T-helper 1 cell treated with Interleukin-12 subunit alpha and Interleukin-12 subunit beta and Interleukin-4 antibody, amounts not matched to agents 30 ng/mL and 1 ng/mL, for 36 hours (primary cell): ENCODE measurements around the gene C22orf39. TPM values are rescaled to one million over a fixed set of nuclear protein-coding genes. Genes with fewer than 3 reads are reported as not detected.

Experiments used
- intact Hi-C: fragments of 100-400 bp; cut with micrococcal nuclease; formaldehyde crosslinking; loops from one replicate; pipeline ENCODE4 v1.15.1; 2024
- total RNA-seq: library from RNA; stranded (reverse); gene quantifications from 2 replicates; pipeline ENCODE4 v1.2.3, GENCODE V29; 2022

C22orf39 gene
- total RNA-seq, 1 donor from 2014 or later, result 33.0 TPM

GRCh38 chr22:19405133-19405532 is 42.4 kb downstream of the C22orf39 start:
- intact Hi-C loops, result loop anchor here (10.0 kb wide), 1 partner anchor 230 kb away; no protein-coding TSS in a partner anchor

GRCh38 chr22:19404676-19405075 is 42.8 kb downstream of the C22orf39 start:
- intact Hi-C loops, result loop anchor here (10.0 kb wide), 1 partner anchor 230 kb away; no protein-coding TSS in a partner anchor

- intact Hi-C loops, result loop anchor here (10.0 kb wide), 1 partner anchor 232 kb away; no protein-coding TSS in a partner anchor
These were observed 44.8 kb downstream of the C22orf39 start for GRCh38 chr22:19402642-19403191.

DNA sequence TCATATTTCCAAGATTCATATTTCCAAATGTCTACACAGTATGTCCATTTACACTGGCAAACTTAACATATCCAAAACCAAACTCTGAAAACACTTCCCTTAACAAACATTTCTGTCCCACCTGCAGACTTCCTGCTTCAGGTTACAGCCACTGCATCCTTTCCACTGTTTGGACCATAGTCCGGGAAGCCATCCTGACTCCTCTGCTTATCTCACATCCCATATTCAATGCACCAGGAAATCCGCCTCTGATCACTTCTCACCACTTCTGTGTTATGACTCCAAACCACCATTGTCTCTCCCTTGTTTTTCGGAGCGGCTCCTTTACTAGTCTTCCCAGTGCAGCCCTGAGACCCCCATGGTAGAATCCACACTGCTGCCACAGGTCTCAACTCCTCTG is 46.0 kb downstream of the C22orf39 start:
- intact Hi-C loops, result loop anchor here (10.0 kb wide), 1 partner anchor 233 kb away; no protein-coding TSS in a partner anchor

GRCh38 chr22:19400881-19401280 is 46.6 kb downstream of the C22orf39 start:
- intact Hi-C loops, result loop anchor here (10.0 kb wide), 1 partner anchor 234 kb away; no protein-coding TSS in a partner anchor

DNA sequence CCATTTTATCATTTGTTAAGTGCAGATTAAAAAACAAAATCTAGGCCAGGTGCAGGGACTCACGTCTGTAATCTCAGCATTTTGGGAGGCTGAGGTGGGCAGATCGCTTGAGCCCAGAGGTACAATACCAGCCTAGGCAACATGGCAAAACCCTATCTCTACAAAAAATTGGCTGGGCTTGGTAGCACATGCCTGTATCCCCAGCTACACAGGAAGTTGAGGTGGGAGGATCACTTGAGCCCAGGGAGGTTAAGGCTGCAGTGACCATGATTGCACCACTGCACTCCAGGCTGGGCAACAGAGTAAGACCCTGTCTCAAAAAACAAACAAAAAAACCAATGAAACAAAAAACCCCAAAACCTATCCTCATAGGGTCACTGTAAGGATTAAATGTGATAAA is 48.9 kb downstream of the C22orf39 start:
- intact Hi-C loops, result no loop called here

DNA sequence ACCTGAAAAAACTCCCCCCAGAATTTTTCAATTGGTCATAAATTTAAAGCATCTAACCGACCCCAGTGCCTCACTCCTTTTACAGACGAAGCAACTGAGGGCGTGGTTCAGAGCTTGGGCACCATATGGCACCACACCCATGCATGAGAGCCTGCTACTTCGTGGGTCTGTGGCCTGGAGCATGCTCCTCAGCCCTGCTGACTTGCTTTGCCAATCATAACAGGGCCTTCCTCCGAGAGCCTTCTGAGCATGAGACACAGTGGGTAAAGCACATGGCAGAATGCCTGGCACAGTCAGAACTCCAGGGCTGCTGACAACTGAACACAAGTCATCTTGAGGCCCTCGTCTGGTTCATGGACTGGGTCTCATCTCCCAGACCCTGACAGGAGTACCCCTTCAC is 49.3 kb downstream of the C22orf39 start:
- intact Hi-C loops, result no loop called here

- intact Hi-C loops, result no loop called here
These were observed 49.8 kb downstream of the C22orf39 start for GRCh38 chr22:19397734-19398104.

DNA sequence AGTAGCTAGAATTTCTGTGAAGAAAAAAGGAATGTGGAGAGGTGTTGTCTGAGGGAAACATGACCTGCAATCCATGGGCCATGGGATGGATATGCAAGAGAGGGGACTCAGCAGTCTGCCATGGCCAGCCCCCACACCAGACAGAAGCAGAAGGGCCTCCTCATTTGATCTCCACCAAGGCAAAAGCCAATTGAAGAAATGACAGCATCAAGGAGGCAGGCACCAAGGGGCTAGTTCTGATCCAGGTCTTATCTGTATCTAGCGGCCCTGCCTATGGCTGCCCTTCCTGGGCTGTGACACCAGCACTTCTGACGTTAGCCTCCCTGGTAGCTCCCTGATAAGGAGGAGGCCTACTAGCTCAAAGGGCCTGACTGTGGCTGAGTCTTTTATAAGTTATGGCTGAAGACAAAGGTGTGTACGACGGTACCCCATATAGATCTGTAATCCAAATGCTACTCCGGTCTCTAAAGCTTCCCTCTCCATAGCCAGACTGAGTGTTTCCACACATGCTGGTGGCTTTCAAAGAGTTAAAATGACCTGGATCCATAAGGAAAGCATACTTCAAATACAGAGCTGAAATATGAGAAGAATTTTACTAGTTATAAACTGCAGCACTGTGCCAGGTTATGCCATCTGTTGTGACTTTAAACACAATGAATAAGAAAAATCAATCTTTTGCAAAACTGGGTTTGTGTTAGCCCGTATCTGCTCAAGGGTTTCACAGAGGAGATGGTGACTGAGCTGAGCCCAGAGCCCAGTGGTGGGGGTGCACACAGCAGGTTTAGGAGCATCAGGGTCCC is 50.4 kb downstream of the C22orf39 start:
- intact Hi-C loops, result no loop called here

- intact Hi-C loops, result no loop called here
These were observed 51.0 kb downstream of the C22orf39 start for GRCh38 chr22:19396561-19396933.

DNA sequence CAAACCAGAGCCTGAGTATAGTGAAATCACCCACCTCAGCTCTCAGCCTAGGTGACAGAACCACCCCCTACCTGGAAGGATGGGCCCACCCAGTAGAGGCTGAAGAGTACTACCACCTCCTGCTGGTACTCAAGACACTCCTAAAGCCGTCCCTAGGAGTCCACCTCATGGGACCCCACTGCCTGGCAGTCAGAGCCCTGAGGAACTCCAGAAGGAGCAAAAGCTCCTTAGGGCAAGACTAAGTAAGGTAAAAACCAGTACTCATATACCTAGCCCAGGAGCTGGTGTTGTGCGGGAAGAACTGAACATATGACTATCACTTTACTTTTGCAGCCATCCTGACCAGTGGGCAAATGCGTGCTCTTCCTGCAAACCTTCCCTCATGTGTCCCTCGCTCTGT is 52.2 kb downstream of the C22orf39 start:
- intact Hi-C loops, result no loop called here

DNA sequence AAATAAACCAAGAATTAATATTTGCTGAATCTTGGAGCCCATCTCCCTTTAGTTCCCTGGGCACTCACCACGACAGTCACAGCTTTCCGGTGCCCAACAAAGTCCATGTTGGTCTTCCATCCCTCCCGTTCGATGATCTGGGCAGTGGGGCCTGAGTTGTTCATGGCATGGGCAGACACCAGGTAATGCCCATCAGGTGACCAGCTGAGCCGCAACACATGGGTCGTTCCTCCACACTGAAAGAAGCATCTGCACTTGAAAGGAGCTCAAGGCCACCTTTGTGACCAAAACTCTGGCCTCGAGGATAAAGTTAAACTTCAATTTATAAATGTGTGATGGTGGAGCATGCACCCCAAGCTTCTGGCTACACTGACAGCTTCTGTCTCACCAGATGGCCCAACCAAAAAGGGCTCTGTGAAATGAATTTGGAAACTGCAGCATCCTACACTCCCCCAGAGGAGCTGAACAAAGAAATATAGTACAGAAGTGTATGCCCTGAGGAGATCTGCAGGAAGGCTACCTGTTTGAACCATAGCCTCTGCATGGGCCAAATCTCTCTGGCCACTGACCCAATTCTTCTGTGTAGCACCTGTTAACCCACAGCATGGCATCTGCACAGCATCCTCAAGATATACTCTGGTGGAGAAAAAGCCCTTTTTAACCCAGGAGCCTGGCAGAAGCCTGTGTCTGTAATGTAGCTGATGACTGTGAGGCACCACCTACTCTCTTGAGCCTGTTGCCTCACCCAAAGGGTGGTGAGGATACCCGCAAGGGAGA is 53.0 kb downstream of the C22orf39 start:
- intact Hi-C loops, result no loop called here

- intact Hi-C loops, result no loop called here
These were observed 53.8 kb downstream of the C22orf39 start for GRCh38 chr22:19393704-19394103.

Other genes with a start within 250 kb of the C22orf39 start
- 0.66 and 1.1 TPM in 2 replicates for gene CLTCL1, start 156.0 kb downstream of the C22orf39 start, total RNA-seq
- 46.5 and 47.7 TPM in 2 replicates for gene HIRA, start 16.0 kb downstream of the C22orf39 start, total RNA-seq
- 19.8 and 23.0 TPM in 2 replicates for gene MRPL40, start 15.2 kb downstream of the C22orf39 start, total RNA-seq
- gene UFD1, start 31.5 kb upstream of the C22orf39 start, total RNA-seq, result 105 and 106 TPM in 2 replicates
- gene CDC45, start 32.2 kb upstream of the C22orf39 start, total RNA-seq, result 58.2 and 61.0 TPM in 2 replicates
- 3.3 and 3.8 TPM in 2 replicates for gene CLDN5, start 76.7 kb upstream of the C22orf39 start, total RNA-seq